Measurements from ENCODE around the gene SHLD2. TPM values are rescaled to one million over a fixed set of nuclear protein-coding genes. Genes with fewer than 3 reads are reported as not detected.
"Not testable (repeated sequence)": the region's sequence is repeated elsewhere in the genome, so short reads cannot be mapped to it uniquely, and the experiment has no call there.

The SHLD2 gene
- polyA plus RNA-seq, 12 donors: 16.9 to 29.8 (median 23.4) TPM; not detected in 1

- DNase-seq: not testable (repeated sequence)
Observed at GRCh38 chr10:87137478-87137877, 42.5 kb downstream of the SHLD2 start.

GRCh38 chr10:87142230-87143108, 47.5 kb downstream of the SHLD2 start:
- peak; percentile 48 for DNase-seq

- not testable (repeated sequence) for DNase-seq
Observed at GRCh38 chr10:87143109-87143418, 48.1 kb downstream of the SHLD2 start.

- DNase-seq: not testable (repeated sequence)
Observed at GRCh38 chr10:87145598-87145997, 50.6 kb downstream of the SHLD2 start.

GRCh38 chr10:87149020-87149609, 54.1 kb downstream of the SHLD2 start:
- not testable (repeated sequence) for DNase-seq

- not testable (repeated sequence) for DNase-seq
Observed at GRCh38 chr10:87151516-87151915, 56.5 kb downstream of the SHLD2 start.

- not testable (repeated sequence) for DNase-seq
Observed at GRCh38 chr10:87156841-87157240, 61.8 kb downstream of the SHLD2 start.

- not testable (repeated sequence) for DNase-seq
Observed at GRCh38 chr10:87157821-87158220, 62.8 kb downstream of the SHLD2 start.

- DNase-seq: not testable (repeated sequence)
Observed at GRCh38 chr10:87162703-87163293, 67.8 kb downstream of the SHLD2 start.

- DNase-seq: not testable (repeated sequence)
Observed at GRCh38 chr10:87163414-87163813, 68.4 kb downstream of the SHLD2 start.

- not testable (repeated sequence) for DNase-seq
Observed at GRCh38 chr10:87169857-87170256, 74.9 kb downstream of the SHLD2 start.

- not testable (repeated sequence) for DNase-seq
Observed at GRCh38 chr10:87170705-87171104, 75.7 kb downstream of the SHLD2 start.

GRCh38 chr10:87171670-87172069, 76.7 kb downstream of the SHLD2 start:
- DNase-seq: not testable (repeated sequence)

- DNase-seq: not testable (repeated sequence)
Observed at GRCh38 chr10:87172178-87172577, 77.2 kb downstream of the SHLD2 start.

GRCh38 chr10:87177587-87177986, 82.6 kb downstream of the SHLD2 start:
- DNase-seq: not testable (repeated sequence)

GRCh38 chr10:87184421-87184820, 89.4 kb downstream of the SHLD2 start:
- not testable (repeated sequence) for DNase-seq

- DNase-seq: not testable (repeated sequence)
Observed at GRCh38 chr10:87186016-87186415, 91.0 kb downstream of the SHLD2 start.

GRCh38 chr10:87187573-87187972, 92.6 kb downstream of the SHLD2 start:
- not testable (repeated sequence) for DNase-seq

GRCh38 chr10:87191841-87192240, 96.8 kb downstream of the SHLD2 start:
- not testable (repeated sequence) for DNase-seq

- not testable (repeated sequence) for DNase-seq
Observed at GRCh38 chr10:87200924-87201323, 105.9 kb downstream of the SHLD2 start.

GRCh38 chr10:87204801-87205200, 109.8 kb downstream of the SHLD2 start:
- not testable (repeated sequence) for DNase-seq

- not testable (repeated sequence) for DNase-seq
Observed at GRCh38 chr10:87206922-87207321, 111.9 kb downstream of the SHLD2 start.

GRCh38 chr10:87210309-87210708, 115.3 kb downstream of the SHLD2 start:
- not testable (repeated sequence) for DNase-seq

Data from muscle of arm (tissue), 12 donors.